GM12878 (cell line): ENCODE data around the gene ZMYND19.

Experiments
- BHLHE40 ChIP-seq, 2 experiments: fragments of 450-650 bp in 1 of 2; IDR thresholded peaks; 2 replicates each; pipeline ENCODE4 v1.6.1; 2011 to 2017; ENCODE audit warnings: low read depth in 2 of 2, borderline replicate concordance in 1 of 2, improper control_type of control experiment in 1 of 2, low read length in 1 of 2, mild to moderate bottlenecking in 1 of 2
- CHD1 ChIP-seq: IDR thresholded peaks from 2 replicates; pipeline ENCODE4 v1.6.1; 2012; ENCODE audit warnings: low read depth, low read length, improper control_type of control experiment
- DPF2 ChIP-seq: fragments of 450-650 bp; IDR thresholded peaks from 2 replicates; pipeline ENCODE4 v1.6.1; 2017; ENCODE audit warnings: mild to moderate bottlenecking
- EZH2 ChIP-seq: IDR thresholded peaks from 2 replicates; pipeline ENCODE4 v1.6.1; 2012; ENCODE audit warnings: low read depth, mild to moderate bottlenecking, control low read depth, inconsistent platforms, low read length, borderline replicate concordance; ENCODE audit not compliant: control insufficient read depth
- GABPA ChIP-seq: IDR thresholded peaks from 2 replicates; pipeline ENCODE4 v1.6.1; 2014; ENCODE audit warnings: antibody characterized with exemption, low read depth, mild to moderate bottlenecking, inconsistent platforms
- HDAC2 ChIP-seq: fragments of 200-600 bp; sonication (generic); IDR thresholded peaks from 2 replicates; pipeline ENCODE4 v1.6.1; 2017
- NFYB ChIP-seq: IDR thresholded peaks from 2 replicates; pipeline ENCODE4 v1.6.1; 2011; ENCODE audit warnings: low read depth, mild to moderate bottlenecking, low read length, improper control_type of control experiment, moderate library complexity; ENCODE audit not compliant: insufficient read depth
- NR2C1 ChIP-seq: fragments of 450-650 bp; IDR thresholded peaks from 2 replicates; pipeline ENCODE4 v1.6.1; 2017; ENCODE audit warnings: antibody characterized with exemption, mild to moderate bottlenecking, moderate library complexity
- SRF ChIP-seq, 2 experiments: IDR thresholded peaks; 2 replicates each; pipeline ENCODE4 v1.6.1; 2011; ENCODE audit warnings: low read depth in 2 of 2, low read length in 2 of 2, mild to moderate bottlenecking in 1 of 2, moderate library complexity in 1 of 2
- TAF1 ChIP-seq: IDR thresholded peaks from 2 replicates; pipeline ENCODE4 v1.6.1; 2011; ENCODE audit warnings: mild to moderate bottlenecking, low read depth, low read length, borderline replicate concordance
- TF ChIP-seq, protein P1 (sequence below), 3 experiments: IDR thresholded peaks in 2 of 3; conservative IDR thresholded peaks in 1 of 3; 2 replicates each; pipeline ENCODE4 v1.5.1; 2011; ENCODE audit warnings: low read depth in 3 of 3, low read length in 3 of 3, mild to moderate bottlenecking in 3 of 3, control low read depth in 2 of 3, moderate library complexity in 2 of 3, inconsistent platforms in 1 of 3, mixed read lengths in 1 of 3; ENCODE audit not compliant: control insufficient read depth in 2 of 3, insufficient read depth in 1 of 3; ENCODE audit errors: extremely low read depth in 1 of 3

DNA sequence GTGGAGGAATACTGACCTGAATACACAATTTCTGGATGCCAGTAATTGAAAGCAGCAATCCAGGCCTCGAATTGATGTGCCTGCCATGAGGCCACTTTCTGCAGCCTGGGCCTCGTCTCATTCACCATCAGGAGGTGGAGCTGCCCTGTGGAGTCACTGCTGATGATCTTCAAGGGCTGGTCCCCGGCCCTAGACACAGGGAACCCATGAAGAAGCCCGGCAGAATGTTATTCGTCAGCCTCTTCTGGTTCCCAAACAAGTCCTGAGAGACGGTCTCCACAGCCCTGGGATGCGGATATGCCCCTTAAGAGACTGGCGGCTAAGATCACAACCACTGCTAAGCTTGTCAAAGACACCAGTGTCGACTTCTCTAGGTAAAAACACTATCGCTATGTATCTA lies 16.1 kb downstream of the ZMYND19 start:
- no peak for TF ChIP-seq DPF2
- no peak for TF ChIP-seq NR2C1
- no peak for TF ChIP-seq EZH2
- TF ChIP-seq NFYB: no peak
- TF ChIP-seq, protein P1, sequence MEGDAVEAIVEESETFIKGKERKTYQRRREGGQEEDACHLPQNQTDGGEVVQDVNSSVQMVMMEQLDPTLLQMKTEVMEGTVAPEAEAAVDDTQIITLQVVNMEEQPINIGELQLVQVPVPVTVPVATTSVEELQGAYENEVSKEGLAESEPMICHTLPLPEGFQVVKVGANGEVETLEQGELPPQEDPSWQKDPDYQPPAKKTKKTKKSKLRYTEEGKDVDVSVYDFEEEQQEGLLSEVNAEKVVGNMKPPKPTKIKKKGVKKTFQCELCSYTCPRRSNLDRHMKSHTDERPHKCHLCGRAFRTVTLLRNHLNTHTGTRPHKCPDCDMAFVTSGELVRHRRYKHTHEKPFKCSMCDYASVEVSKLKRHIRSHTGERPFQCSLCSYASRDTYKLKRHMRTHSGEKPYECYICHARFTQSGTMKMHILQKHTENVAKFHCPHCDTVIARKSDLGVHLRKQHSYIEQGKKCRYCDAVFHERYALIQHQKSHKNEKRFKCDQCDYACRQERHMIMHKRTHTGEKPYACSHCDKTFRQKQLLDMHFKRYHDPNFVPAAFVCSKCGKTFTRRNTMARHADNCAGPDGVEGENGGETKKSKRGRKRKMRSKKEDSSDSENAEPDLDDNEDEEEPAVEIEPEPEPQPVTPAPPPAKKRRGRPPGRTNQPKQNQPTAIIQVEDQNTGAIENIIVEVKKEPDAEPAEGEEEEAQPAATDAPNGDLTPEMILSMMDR (IDR thresholded peaks at IDR 0.05 in 2 of 3, conservative IDR thresholded peaks at IDR 0.05 in 1 of 3; ENCODE audit: control insufficient read depth in 2 of 3, extremely low read depth in 1 of 3, insufficient read depth in 1 of 3, low read depth in 3 of 3, low read length in 3 of 3): no peak
- no peak for TF ChIP-seq TAF1
- no peak for TF ChIP-seq SRF (IDR thresholded peaks at IDR 0.05; ENCODE audit: low read depth in 2 of 2, low read length in 2 of 2)
- no peak for TF ChIP-seq GABPA
- TF ChIP-seq BHLHE40 (IDR thresholded peaks at IDR 0.05; ENCODE audit: borderline replicate concordance in 1 of 2, low read depth in 2 of 2, low read length in 1 of 2): no peak
- TF ChIP-seq CHD1: no peak
- no peak for TF ChIP-seq HDAC2
